ENCODE results near the gene IFT122. TPM values are rescaled to one million over a fixed set of nuclear protein-coding genes. Genes with fewer than 3 reads are reported as not detected.

IFT122 gene
- total RNA-seq, 1 donor from 2014 or later = 26.5 TPM

- ATAC-seq (no peak), DNase-seq (no peak)
- peaks cover 6% of the 10 kb centered on the region for H3K4me1 ChIP-seq
- no peak for TF ChIP-seq CTCF (IDR thresholded peaks at IDR 0.05)
- no peaks in the 10 kb centered on the region for H3K9me3 ChIP-seq
- no peaks in the 10 kb centered on the region for H3K36me3 ChIP-seq
- no peak overlapping the region for H3K4me3 ChIP-seq
- intact Hi-C loops (cut with DNase I) = no loop called here
- no peaks in the 10 kb centered on the region for H3K27me3 ChIP-seq
- H3K27ac ChIP-seq = no peak overlapping the region
These were observed 17.1 kb upstream of the IFT122 start for GRCh38 chr3:129422897-129423296.

DNA sequence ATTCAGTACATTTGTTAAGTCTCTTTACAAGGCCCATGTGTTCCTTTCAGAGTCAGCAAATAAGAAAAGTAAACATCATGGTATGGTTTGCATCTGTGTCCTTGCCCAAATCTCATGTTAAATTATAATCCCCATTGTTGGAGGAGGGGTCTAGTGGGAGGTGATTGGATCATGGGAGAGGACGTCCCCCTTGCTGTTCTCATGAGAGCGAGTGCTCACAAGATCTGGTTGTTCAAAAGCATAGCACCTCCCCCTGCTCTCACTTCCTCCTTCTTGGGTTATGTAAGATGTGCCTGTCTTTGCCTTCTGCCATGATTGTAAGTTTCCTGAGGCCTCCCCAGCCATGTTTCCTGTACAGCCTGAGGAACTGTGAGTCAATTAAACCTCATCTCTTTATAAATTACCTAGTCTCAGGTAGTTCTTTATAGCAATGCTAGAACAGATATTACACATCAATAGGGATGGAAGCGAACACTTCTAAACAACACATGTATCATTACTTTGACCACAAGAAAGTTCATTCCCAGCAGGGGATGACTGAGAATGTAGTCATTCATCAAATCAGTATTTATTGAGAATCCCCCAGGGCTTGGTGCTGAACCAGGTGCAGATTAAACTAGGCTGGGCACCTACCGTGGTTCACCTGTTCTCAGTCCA lies 15.7 kb upstream of the IFT122 start:
- no peak overlapping the region for H3K4me3 ChIP-seq
- no peaks in the 10 kb centered on the region for H3K27me3 ChIP-seq
- TF ChIP-seq CTCF (IDR thresholded peaks at IDR 0.05) = no peak
- peaks cover 15% of the 10 kb centered on the region for H3K4me1 ChIP-seq
- H3K36me3 ChIP-seq = no peaks in the 10 kb centered on the region
- intact Hi-C loops (cut with DNase I) = no loop called here
- peak; percentile 67 for ATAC-seq
- H3K9me3 ChIP-seq = no peaks in the 10 kb centered on the region
- H3K27ac ChIP-seq = no peak overlapping the region
- DNase-seq = no peak

DNA sequence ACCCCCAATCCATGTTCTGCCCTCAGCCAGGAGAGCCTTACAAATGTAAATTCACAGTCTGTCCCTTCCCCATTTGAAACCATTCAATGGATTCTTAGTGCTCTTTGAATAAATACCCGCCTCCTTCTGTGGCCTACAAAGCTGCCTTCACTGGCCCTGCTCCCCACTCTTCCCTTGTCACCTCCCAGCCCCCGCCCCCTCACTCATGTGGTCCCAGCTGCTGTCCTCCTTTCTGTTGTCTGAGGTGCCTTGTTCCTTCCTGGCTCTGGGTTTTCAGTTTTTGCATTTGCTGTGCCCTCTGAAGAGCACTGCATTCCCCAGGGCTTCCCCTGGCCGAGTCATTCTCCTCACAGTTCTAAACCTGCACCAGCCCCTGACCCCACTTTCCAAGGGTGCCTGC lies 14.8 kb upstream of the IFT122 start:
- no peak overlapping the region for H3K4me3 ChIP-seq
- ATAC-seq (no peak), DNase-seq (peak; percentile 50)
- intact Hi-C loops (cut with DNase I) = no loop called here
- no peak overlapping the region for H3K27ac ChIP-seq
- H3K36me3 ChIP-seq = peaks cover 4% of the 10 kb centered on the region
- H3K4me1 ChIP-seq = peaks cover 15% of the 10 kb centered on the region
- TF ChIP-seq CTCF (IDR thresholded peaks at IDR 0.05) = no peak
- H3K27me3 ChIP-seq = no peaks in the 10 kb centered on the region
- H3K9me3 ChIP-seq = no peaks in the 10 kb centered on the region

DNA sequence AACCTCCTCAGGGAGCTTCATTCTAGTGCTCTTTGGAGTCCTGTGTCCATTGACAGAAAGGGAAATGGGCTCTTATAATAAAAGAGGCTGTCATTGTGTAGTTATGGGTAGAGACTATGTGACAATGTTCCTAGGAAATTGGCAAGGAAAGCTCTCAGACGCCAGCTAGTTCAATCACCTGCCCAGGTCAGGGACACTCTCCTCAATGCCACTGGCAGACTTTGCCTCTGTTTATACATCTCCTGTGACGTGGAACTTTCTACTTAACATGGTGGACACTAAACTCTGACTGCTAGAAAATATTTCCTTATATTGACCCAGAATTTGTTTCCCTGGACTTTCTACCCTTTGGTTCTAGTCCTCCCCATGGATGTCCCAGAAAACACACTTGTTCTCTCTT lies 14.4 kb upstream of the IFT122 start:
- Histone ChIP-seq H3K27ac (no peak overlapping the region), H3K36me3 (peaks cover 8% of the 10 kb centered on the region), H3K27me3 (no peaks in the 10 kb centered on the region), H3K4me1 (peaks cover 15% of the 10 kb centered on the region), H3K9me3 (no peaks in the 10 kb centered on the region), H3K4me3 (no peak overlapping the region)
- intact Hi-C loops (cut with DNase I) = no loop called here
- ATAC-seq (no peak), DNase-seq (no peak)
- no peak for TF ChIP-seq CTCF (IDR thresholded peaks at IDR 0.05)

- ATAC-seq (peak; percentile 1), DNase-seq (no peak)
- intact Hi-C loops (cut with DNase I) = no loop called here
- no peak for TF ChIP-seq CTCF (IDR thresholded peaks at IDR 0.05)
- peak overlapping the region; percentile 56 for H3K4me3 ChIP-seq
- no peaks in the 10 kb centered on the region for H3K27me3 ChIP-seq
- H3K4me1 ChIP-seq = peaks cover 15% of the 10 kb centered on the region
- H3K27ac ChIP-seq = no peak overlapping the region
- H3K36me3 ChIP-seq = peaks cover 31% of the 10 kb centered on the region
- H3K9me3 ChIP-seq = no peaks in the 10 kb centered on the region
These were observed 12.0 kb upstream of the IFT122 start for GRCh38 chr3:129428007-129428375.

All from upper lobe of right lung (tissue), 1 donor.